GM23248 (cell line): ENCODE measurements around the gene C4BPA. TPM values are rescaled to one million over a fixed set of nuclear protein-coding genes. Genes with fewer than 3 reads are reported as not detected.

ENCODE experiments used
- DNase-seq: peaks from one replicate; pipeline ENCODE4 v3.0.0-alpha.2; 2015
- H2AFZ ChIP-seq: fragments of 200-600 bp; sonication (generic); 2 replicates; pipeline ENCODE4 v1.6.1; 2016; ENCODE audit warnings: antibody characterized with exemption
- H3F3A ChIP-seq: fragments of 200-600 bp; sonication (generic); 2 replicates; pipeline ENCODE4 v1.6.1; 2016; ENCODE audit warnings: mild to moderate bottlenecking, antibody characterized with exemption, mixed run types; ENCODE audit not compliant: insufficient read depth
- H3K27ac ChIP-seq: fragments of 200-600 bp; sonication (generic); 2 replicates; pipeline ENCODE4 v1.5.1; 2016; ENCODE audit warnings: mild to moderate bottlenecking
- H3K27me3 ChIP-seq: fragments of 200-600 bp; sonication (generic); replicated peaks from 2 replicates; pipeline ENCODE4 v1.6.1; 2016; ENCODE audit warnings: mild to moderate bottlenecking; ENCODE audit not compliant: insufficient read depth
- H3K36me3 ChIP-seq: fragments of 200-600 bp; sonication (generic); 2 replicates; pipeline ENCODE4 v1.6.1; 2016; ENCODE audit warnings: low read depth, mild to moderate bottlenecking
- H3K4me1 ChIP-seq: fragments of 200-600 bp; sonication (generic); 2 replicates; pipeline ENCODE4 v1.6.1; 2016; ENCODE audit warnings: mild to moderate bottlenecking; ENCODE audit not compliant: insufficient read depth
- H3K4me2 ChIP-seq: fragments of 200-600 bp; sonication (generic); one replicate; pipeline ENCODE4 v1.6.1; 2016; ENCODE audit warnings: mild to moderate bottlenecking; ENCODE audit not compliant: unreplicated experiment
- H3K4me3 ChIP-seq: fragments of 200-600 bp; sonication (generic); 2 replicates; pipeline ENCODE4 v1.5.1; 2016; ENCODE audit warnings: mild to moderate bottlenecking
- H3K79me2 ChIP-seq: fragments of 200-600 bp; sonication (generic); 2 replicates; pipeline ENCODE4 v1.6.1; 2016; ENCODE audit warnings: mild to moderate bottlenecking; ENCODE audit not compliant: insufficient read depth
- H3K9ac ChIP-seq: fragments of 200-600 bp; sonication (generic); 2 replicates; pipeline ENCODE4 v1.6.1; 2016; ENCODE audit warnings: mild to moderate bottlenecking
- H3K9me2 ChIP-seq: fragments of 200-600 bp; sonication (generic); 2 replicates; pipeline ENCODE4 v1.6.1; 2016; ENCODE audit warnings: mixed run types, mild to moderate bottlenecking, moderate library complexity; ENCODE audit not compliant: insufficient read depth
- H3K9me3 ChIP-seq: fragments of 200-600 bp; sonication (generic); one replicate; pipeline ENCODE4 v1.6.1; 2017; ENCODE audit warnings: low read depth
- H4K20me1 ChIP-seq: fragments of 200-600 bp; sonication (generic); 2 replicates; pipeline ENCODE4 v1.6.0; 2016; ENCODE audit not compliant: insufficient read depth
- EZH2 ChIP-seq: fragments of 200-600 bp; sonication (generic); IDR thresholded peaks from 2 replicates; pipeline ENCODE4 v1.6.1; 2018; ENCODE audit warnings: antibody characterized with exemption, mild to moderate bottlenecking; ENCODE audit not compliant: insufficient read depth, poor library complexity, severe bottlenecking
- EZH2phosphoT487 ChIP-seq: fragments of 200-600 bp; sonication (generic); IDR thresholded peaks from 2 replicates; pipeline ENCODE4 v1.6.1; 2018; ENCODE audit warnings: antibody characterized with exemption, moderate library complexity, mild to moderate bottlenecking, low read depth; ENCODE audit not compliant: insufficient read depth
- WGBS, 2 experiments: methylation state at CpG; one replicate each; pipeline ENCODE4 v1.1.6; 2015 to 2017; ENCODE audit warnings: low lambda C conversion rate in 2 of 2, low coverage in 1 of 2; ENCODE audit errors: missing lambda C conversion rate in 2 of 2; 5-methylcytosine and 5-hydroxymethylcytosine counted together
- in situ Hi-C: fragments of 300-500 bp; cut with MboI; formaldehyde crosslinking; loops from 2 replicates; pipeline ENCODE4 v1.15.0; 2020
- polyA plus RNA-seq: library from polyadenylated mRNA; unstranded; fragments of >200 nt; fragmentation: Nextera tagmentation; extraction: Ambion mirVana; gene quantifications from 2 replicates; pipeline ENCODE4 v1.2.1, GENCODE V29; 2016
- total RNA-seq: library from RNA; depleted of rRNA; stranded (reverse); fragments of >200 nt; shearing (Covaris generic); gene quantifications from 2 replicates; pipeline ENCODE4 v1.2.3, GENCODE V29; 2014

The C4BPA gene
- total and polyA plus RNA-seq, 2 experiments from 2014 or later = not detected

DNA sequence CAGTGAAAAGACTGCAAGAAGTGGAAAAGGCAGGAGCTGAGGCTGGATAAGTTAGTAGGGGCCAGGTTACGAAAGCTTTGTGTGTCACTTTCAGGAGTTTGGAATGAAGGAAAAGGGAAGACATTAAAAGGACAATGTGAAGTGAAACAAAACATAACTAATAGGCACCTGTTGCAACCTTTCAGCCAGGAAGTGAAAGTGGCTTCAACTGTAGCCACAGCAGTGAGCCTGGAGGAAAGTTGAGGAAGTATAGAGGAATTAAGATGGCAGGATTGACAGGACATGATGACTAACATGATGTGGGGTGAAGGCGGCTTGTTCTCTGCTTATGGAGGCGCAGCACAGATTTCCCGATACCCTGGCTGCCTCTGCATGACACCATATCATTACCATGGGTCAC, 68.9 kb downstream of the C4BPA start:
- H3K4me2 ChIP-seq = no peak overlapping the region
- H2AFZ ChIP-seq = no peak overlapping the region
- no peaks in the 10 kb centered on the region for H3K27me3 ChIP-seq
- no peaks in the 10 kb centered on the region for H3F3A ChIP-seq
- no peaks in the 10 kb centered on the region for H3K9me3 ChIP-seq
- 77 to 95% methylated on average over 4 of the region's 4 CpGs for WGBS, 2 experiments
- no peak for DNase-seq
- H3K9ac ChIP-seq = no peak overlapping the region
- H3K27ac ChIP-seq = no peak overlapping the region
- H3K9me2 ChIP-seq = no peaks in the 10 kb centered on the region
- H3K36me3 ChIP-seq = no peaks in the 10 kb centered on the region
- H3K4me3 ChIP-seq = no peak overlapping the region
- in situ Hi-C loops = no loop called here
- H3K79me2 ChIP-seq = no peaks in the 10 kb centered on the region
- H4K20me1 ChIP-seq = no peaks in the 10 kb centered on the region
- TF ChIP-seq EZH2 (no peak), EZH2phosphoT487 (no peak)
- H3K4me1 ChIP-seq = no peaks in the 10 kb centered on the region

DNA sequence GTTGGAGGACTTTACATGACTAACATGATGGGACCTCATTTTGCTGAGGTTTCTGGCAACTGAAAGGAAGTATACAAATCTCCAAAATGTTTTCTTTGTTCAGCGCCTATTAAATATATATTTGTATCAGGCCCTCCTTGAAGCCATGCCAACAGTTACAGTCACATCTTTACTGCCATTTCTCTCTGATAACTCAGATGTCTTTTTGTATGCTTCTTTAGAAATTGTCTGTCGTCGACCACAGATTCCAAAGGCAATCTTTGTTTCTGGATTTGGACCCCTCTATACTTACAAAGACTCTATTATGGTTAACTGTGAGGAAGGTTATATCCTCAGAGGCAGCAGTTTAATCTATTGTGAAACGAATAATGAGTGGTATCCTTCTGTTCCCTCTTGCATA, 69.4 kb downstream of the C4BPA start:
- Histone ChIP-seq H3K4me2 (no peak overlapping the region), H3F3A (no peaks in the 10 kb centered on the region), H3K9me3 (no peaks in the 10 kb centered on the region), H4K20me1 (no peaks in the 10 kb centered on the region), H3K27ac (no peak overlapping the region), H3K4me1 (no peaks in the 10 kb centered on the region), H3K27me3 (no peaks in the 10 kb centered on the region), H3K9me2 (no peaks in the 10 kb centered on the region), H3K36me3 (no peaks in the 10 kb centered on the region), H2AFZ (no peak overlapping the region), H3K79me2 (no peaks in the 10 kb centered on the region), H3K4me3 (no peak overlapping the region), H3K9ac (no peak overlapping the region)
- no peak for DNase-seq
- WGBS, 2 experiments = 63 to 75% methylated on average over 4 of the region's 4 CpGs
- no peak for TF ChIP-seq EZH2phosphoT487
- TF ChIP-seq EZH2 = no peak
- in situ Hi-C loops = no loop called here

DNA sequence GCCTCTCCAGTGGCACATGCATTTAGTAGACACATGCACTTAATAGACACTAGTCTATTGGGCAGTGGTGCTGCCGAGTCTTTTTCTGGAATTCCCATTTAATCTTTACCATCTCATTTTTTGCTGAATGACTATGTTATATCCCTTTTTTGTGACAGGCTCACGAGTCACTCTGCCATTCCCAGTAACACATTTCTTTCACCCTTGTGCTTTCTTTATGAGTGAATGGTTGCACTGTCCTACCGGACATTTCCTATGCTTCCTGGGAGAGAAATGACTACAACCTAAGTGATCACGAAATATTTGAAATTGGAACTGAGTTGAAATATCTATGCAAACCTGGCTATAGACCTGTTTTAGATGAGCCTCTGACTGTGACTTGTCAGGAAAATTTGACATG, 70.9 kb downstream of the C4BPA start:
- Histone ChIP-seq H3K9me2 (no peaks in the 10 kb centered on the region), H4K20me1 (no peaks in the 10 kb centered on the region), H3K79me2 (no peaks in the 10 kb centered on the region), H3F3A (no peaks in the 10 kb centered on the region), H3K9ac (no peak overlapping the region), H3K4me1 (no peaks in the 10 kb centered on the region), H3K27ac (no peak overlapping the region), H3K9me3 (no peaks in the 10 kb centered on the region), H3K4me2 (no peak overlapping the region), H3K27me3 (no peaks in the 10 kb centered on the region), H3K36me3 (no peaks in the 10 kb centered on the region), H3K4me3 (no peak overlapping the region), H2AFZ (no peak overlapping the region)
- in situ Hi-C loops = no loop called here
- no peak for TF ChIP-seq EZH2
- TF ChIP-seq EZH2phosphoT487 = no peak
- DNase-seq = no peak
- WGBS, 2 experiments = 58 to 60% methylated on average over 4 of the region's 4 CpGs

GRCh38 chr1:207179036-207179435, 75.0 kb downstream of the C4BPA start:
- Histone ChIP-seq H3K36me3 (no peaks in the 10 kb centered on the region), H4K20me1 (no peaks in the 10 kb centered on the region), H3K79me2 (no peaks in the 10 kb centered on the region), H3K9ac (no peak overlapping the region), H3K4me2 (no peak overlapping the region), H3K9me2 (no peaks in the 10 kb centered on the region), H3K4me3 (no peak overlapping the region), H3K9me3 (no peaks in the 10 kb centered on the region), H3K27me3 (no peaks in the 10 kb centered on the region), H3K4me1 (no peaks in the 10 kb centered on the region), H3F3A (no peaks in the 10 kb centered on the region), H3K27ac (no peak overlapping the region), H2AFZ (no peak overlapping the region)
- WGBS, 2 experiments = 29 to 42% methylated on average over 2 of the region's 2 CpGs
- no peak for DNase-seq
- TF ChIP-seq EZH2phosphoT487 (no peak), EZH2 (no peak)
- in situ Hi-C loops = no loop called here

- Histone ChIP-seq H3K4me1 (no peaks in the 10 kb centered on the region), H3F3A (no peaks in the 10 kb centered on the region), H3K27me3 (no peaks in the 10 kb centered on the region), H3K4me2 (no peak overlapping the region), H3K79me2 (no peaks in the 10 kb centered on the region), H3K9ac (no peak overlapping the region), H3K9me2 (no peaks in the 10 kb centered on the region), H3K9me3 (no peaks in the 10 kb centered on the region), H2AFZ (no peak overlapping the region), H4K20me1 (no peaks in the 10 kb centered on the region), H3K4me3 (no peak overlapping the region), H3K36me3 (no peaks in the 10 kb centered on the region), H3K27ac (no peak overlapping the region)
- DNase-seq = no peak
- in situ Hi-C loops = no loop called here
- TF ChIP-seq EZH2phosphoT487 (no peak), EZH2 (no peak)
These were observed 77.8 kb downstream of the C4BPA start for GRCh38 chr1:207181847-207182246.
